ENCODE data around the gene EML5. TPM values are rescaled to one million over a fixed set of nuclear protein-coding genes. Genes with fewer than 3 reads are reported as not detected.

Gene EML5
- total RNA-seq, 1 donor from 2014 or later: 0.16 TPM

GRCh38 chr14:88632512-88632911, 160.2 kb downstream of the EML5 start:
- DNase-seq (no peak), ATAC-seq (ENCODE audit: poor library complexity) (no peak)
- intact Hi-C loops (cut with DNase I): no loop called here

GRCh38 chr14:88631091-88631490, 161.7 kb downstream of the EML5 start:
- ATAC-seq (ENCODE audit: poor library complexity) (no peak), DNase-seq (no peak)
- intact Hi-C loops (cut with DNase I): no loop called here

- DNase-seq (no peak), ATAC-seq (ENCODE audit: poor library complexity) (no peak)
- intact Hi-C loops (cut with DNase I): no loop called here
Observed at GRCh38 chr14:88630565-88630964, 162.2 kb downstream of the EML5 start.

- intact Hi-C loops (cut with DNase I): no loop called here
- DNase-seq (no peak), ATAC-seq (ENCODE audit: poor library complexity) (no peak)
Observed at GRCh38 chr14:88628462-88628861, 164.3 kb downstream of the EML5 start.

GRCh38 chr14:88628033-88628432, 164.7 kb downstream of the EML5 start:
- no peak for ATAC-seq (ENCODE audit: poor library complexity)
- intact Hi-C loops (cut with DNase I): no loop called here
- no peak for DNase-seq

GRCh38 chr14:88625671-88626070, 167.1 kb downstream of the EML5 start:
- intact Hi-C loops (cut with DNase I): no loop called here
- no peak for DNase-seq
- ATAC-seq (ENCODE audit: poor library complexity): no peak

GRCh38 chr14:88621100-88621499, 171.7 kb downstream of the EML5 start:
- ATAC-seq (ENCODE audit: poor library complexity): no peak
- intact Hi-C loops (cut with DNase I): no loop called here
- no peak for DNase-seq

GRCh38 chr14:88618476-88618875, 174.3 kb downstream of the EML5 start:
- intact Hi-C loops (cut with DNase I): no loop called here
- DNase-seq (no peak), ATAC-seq (ENCODE audit: poor library complexity) (no peak)

- DNase-seq: no peak
- intact Hi-C loops (cut with DNase I): no loop called here
- no peak for ATAC-seq (ENCODE audit: poor library complexity)
Observed at GRCh38 chr14:88617479-88617878, 175.3 kb downstream of the EML5 start.

GRCh38 chr14:88616697-88617096, 176.1 kb downstream of the EML5 start:
- no peak for DNase-seq
- ATAC-seq (ENCODE audit: poor library complexity): no peak
- intact Hi-C loops (cut with DNase I): no loop called here

- ATAC-seq (ENCODE audit: poor library complexity): no peak
- intact Hi-C loops (cut with DNase I): no loop called here
- no peak for DNase-seq
Observed at GRCh38 chr14:88614218-88614907, 178.4 kb downstream of the EML5 start.

GRCh38 chr14:88613552-88614010, 179.2 kb downstream of the EML5 start:
- no peak for DNase-seq
- intact Hi-C loops (cut with DNase I): no loop called here

GRCh38 chr14:88612981-88613380, 179.8 kb downstream of the EML5 start:
- ATAC-seq (ENCODE audit: poor library complexity): no peak
- intact Hi-C loops (cut with DNase I): no loop called here
- no peak for DNase-seq

More at GRCh38 chr14:88613552-88614010, 179.2 kb downstream of the EML5 start:
- ATAC-seq (ENCODE audit: poor library complexity): peak; percentile 48

GRCh38 chr14:88611878-88612277, 180.9 kb downstream of the EML5 start:
- ATAC-seq (ENCODE audit: poor library complexity): no peak
- intact Hi-C loops (cut with DNase I): no loop called here
- no peak for DNase-seq

- intact Hi-C loops (cut with DNase I): no loop called here
- ATAC-seq (ENCODE audit: poor library complexity) (no peak), DNase-seq (no peak)
Observed at GRCh38 chr14:88607829-88608228, 184.9 kb downstream of the EML5 start.

GRCh38 chr14:88605594-88605993, 187.2 kb downstream of the EML5 start:
- intact Hi-C loops (cut with DNase I): no loop called here
- ATAC-seq (ENCODE audit: poor library complexity) (no peak), DNase-seq (no peak)

- DNase-seq: no peak
- intact Hi-C loops (cut with DNase I): no loop called here
- ATAC-seq (ENCODE audit: poor library complexity): no peak
Observed at GRCh38 chr14:88604212-88604611, 188.5 kb downstream of the EML5 start.

- intact Hi-C loops (cut with DNase I): no loop called here
- ATAC-seq (ENCODE audit: poor library complexity): no peak
- no peak for DNase-seq
Observed at GRCh38 chr14:88599761-88600439, 192.9 kb downstream of the EML5 start.

GRCh38 chr14:88599326-88599725, 193.4 kb downstream of the EML5 start:
- no peak for ATAC-seq (ENCODE audit: poor library complexity)
- no peak for DNase-seq
- intact Hi-C loops (cut with DNase I): no loop called here

GRCh38 chr14:88598097-88598675, 194.6 kb downstream of the EML5 start:
- no peak for DNase-seq
- no peak for ATAC-seq (ENCODE audit: poor library complexity)
- intact Hi-C loops (cut with DNase I): no loop called here
